GM18511 (cell line): ENCODE data around the gene ANKRD28.
"Not testable (repeated sequence)": the region's sequence is repeated elsewhere in the genome, so short reads cannot be mapped to it uniquely, and the experiment has no call there.

ENCODE experiments used
- ATAC-seq: cut with Tn5 transposase; IDR thresholded peaks from one replicate; pipeline ENCODE4 v1.9.1; 2021; ENCODE audit warnings: mild to moderate bottlenecking, moderate library complexity; ENCODE audit not compliant: unreplicated experiment

Gene ANKRD28

GRCh38 chr3:15638891-15639262 lies 158.9 kb downstream of the ANKRD28 start:
- peak; percentile 34 for ATAC-seq

- ATAC-seq: no peak
Measured at GRCh38 chr3:15638193-15638890, 159.4 kb downstream of the ANKRD28 start.

DNA sequence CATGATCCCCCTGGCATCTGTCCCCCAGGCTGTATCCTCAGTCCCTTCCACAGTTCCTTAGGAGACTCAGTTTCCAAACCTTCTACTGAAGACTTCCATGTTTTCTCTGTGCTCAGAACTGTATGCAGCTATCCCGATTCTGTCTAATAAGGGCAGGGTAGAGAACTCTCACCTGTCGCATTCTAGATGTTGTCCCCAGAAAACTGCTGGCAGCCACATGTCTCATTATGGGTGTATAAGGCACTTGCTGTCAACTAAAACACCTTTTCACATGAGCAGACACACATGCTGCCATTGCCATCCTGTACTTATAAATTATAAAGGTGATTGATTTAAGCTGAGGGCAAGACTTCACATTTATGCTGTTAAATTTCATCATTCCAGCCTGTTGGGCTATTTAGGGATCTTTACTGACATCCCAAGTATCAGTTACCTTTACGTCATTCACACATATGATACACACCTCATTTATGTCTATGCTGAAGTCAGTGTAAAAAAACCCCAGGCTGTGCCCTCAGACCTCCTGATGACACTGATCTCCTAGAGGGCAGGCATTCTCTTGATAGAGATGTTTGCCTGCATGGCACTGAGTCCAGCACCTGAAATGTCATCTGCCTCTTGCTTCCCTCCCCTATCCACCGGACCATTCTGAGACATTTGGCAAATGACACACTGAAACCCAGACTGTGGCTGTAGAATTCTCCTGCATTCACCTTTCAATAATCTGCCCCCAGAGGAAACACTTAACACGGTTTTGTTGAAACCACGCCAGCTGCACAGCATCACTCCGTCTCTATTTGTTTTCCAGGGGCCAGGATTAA lies 160.4 kb downstream of the ANKRD28 start:
- ATAC-seq: peak; percentile 38

DNA sequence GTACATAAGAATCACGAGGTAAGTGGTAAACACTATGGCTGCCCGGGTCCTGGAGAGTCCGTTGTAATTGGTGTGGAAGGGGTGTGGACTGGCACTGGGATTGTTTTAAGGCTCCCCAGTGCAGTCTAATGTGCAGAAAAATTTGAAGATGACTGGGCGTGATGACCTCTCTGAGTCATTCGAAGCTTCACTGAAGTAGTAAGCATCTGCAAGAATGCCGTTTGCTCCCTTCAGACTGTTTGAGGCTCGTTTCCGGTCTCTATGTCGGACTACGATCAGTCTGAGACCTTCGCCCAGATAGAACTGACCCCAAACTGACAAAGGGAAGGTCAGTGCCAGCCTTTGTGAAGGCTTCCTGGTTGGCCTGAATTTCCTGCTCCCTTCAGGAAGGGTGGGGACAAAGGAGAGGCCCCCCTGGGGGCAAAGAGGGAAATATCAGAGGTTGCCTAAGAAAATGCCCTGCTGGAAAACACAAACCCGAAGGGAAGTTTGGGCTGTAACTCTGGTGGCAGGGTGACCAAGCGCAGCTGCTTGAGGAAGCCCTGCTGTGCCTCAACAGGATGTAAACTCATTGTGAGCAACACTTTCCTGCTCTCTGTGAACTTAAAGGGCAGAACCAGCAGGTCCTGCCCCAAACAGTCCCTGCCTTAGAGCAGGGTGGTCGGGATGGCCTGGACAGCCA lies 161.6 kb downstream of the ANKRD28 start:
- peak; percentile 70 for ATAC-seq

DNA sequence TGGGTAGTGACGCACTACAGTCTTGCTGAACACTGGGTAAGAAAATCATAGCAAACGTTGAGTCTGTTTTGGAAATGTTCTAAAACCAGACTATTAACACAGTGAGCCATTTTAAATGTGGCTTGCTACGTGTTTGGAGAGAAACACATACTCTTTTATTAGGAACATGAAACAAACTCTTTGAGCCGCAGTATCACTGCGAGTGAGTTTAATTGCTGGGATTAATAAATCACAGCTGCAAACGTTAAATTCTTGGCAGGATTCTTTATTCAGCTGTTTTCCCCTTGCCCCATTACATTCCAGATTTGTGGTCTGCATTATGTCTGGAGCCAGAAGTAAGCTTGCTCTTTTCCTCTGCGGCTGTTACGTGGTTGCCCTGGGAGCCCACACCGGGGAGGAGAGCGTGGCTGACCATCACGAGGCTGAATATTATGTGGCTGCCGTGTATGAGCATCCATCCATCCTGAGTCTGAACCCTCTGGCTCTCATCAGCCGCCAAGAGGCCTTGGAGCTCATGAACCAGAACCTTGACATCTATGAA lies 162.6 kb downstream of the ANKRD28 start:
- no peak for ATAC-seq

GRCh38 chr3:15634671-15635070 lies 163.1 kb downstream of the ANKRD28 start:
- no peak for ATAC-seq

DNA sequence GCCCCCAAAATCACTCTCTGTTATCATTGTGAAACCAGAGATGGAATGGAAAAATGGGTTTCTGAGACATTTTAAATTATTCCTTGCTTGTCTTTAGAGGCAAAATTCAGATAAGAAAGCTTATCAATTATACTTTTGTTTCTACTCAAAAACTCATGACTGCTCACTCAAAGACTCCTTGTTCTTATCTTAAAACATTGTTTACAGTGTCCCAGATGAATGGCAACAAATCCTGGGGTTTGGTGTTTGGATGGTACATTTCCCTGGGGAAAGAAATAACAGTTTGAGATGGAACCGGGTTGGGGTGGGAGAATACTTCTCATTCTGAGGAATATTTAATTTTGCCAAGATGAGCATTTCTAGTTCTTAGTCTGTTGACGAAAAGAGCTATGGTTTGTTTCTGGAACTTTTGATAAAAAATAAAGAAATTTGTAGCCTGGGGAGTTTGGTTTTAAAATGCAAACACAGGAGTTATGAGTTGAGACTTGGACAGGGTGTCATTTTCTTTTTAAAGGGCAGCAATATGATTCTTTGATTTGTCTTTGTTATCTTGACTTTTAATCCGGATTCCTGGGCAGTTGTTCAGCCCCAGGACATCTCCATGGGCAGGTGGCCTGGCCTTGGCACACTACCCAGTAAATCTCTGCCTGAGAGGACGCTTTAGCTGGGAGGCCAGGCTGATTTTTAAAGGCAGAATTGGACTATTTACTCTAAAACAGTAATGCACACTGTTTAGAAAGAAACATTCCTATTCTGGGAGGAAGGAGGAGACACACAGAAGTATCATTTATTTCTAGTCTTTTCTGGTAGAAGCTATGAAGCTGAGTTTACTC lies 163.8 kb downstream of the ANKRD28 start:
- no peak for ATAC-seq

- ATAC-seq: no peak
Measured at GRCh38 chr3:15633159-15633558, 164.6 kb downstream of the ANKRD28 start.

DNA sequence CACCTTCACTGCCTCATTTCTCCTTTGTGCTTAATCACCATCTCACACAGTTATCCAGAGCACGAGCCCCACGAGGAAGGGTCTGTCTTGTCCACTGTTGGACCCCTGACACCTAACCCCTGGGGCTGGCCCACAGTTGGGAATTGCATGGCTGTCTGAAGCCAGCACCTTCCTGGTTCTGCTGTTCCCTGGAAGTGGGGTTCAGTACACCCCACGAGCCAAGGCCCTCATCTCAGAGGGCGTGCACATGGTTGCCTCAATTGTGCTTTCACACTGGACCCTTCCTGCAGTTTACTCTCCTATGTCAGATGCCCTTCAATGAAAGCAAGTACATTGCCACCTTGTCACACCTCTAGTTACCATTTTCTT lies 165.6 kb downstream of the ANKRD28 start:
- no peak for ATAC-seq

DNA sequence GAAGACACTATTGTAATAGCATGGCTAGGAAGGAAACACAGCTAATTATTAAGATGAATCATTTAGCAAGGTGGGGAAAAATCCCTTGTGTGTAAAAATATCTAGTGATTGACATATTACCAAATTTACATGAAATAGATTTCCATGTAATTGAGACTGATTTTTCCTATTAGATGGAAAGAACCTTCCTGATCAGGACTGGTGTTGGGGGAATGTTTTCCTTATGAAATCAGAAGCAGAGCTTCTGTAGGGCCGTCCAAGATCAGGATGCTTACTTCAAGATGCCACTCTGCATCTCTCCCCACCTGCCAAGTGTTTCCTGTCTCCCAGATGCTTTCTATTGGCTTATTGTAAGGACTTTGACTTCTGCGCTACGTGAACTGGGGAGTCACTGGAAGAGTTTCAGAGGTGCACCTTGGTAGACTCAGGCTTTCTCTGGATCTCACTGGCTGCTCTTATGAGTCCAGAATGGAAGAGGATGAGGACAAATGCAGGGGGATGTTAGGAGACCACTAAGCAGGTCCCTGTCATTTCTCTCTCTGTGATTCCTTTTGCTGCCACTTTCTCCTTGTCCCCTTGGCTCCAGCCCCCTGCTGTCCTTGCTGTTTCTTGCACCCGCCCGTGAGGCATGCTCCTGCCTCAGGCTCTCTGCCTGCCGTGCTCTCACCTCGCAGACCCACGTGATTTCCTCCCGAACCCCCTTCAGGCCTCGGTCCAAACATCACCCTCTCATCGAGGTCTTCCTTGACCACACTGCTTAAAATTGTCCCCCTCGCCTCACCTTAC lies 166.2 kb downstream of the ANKRD28 start:
- ATAC-seq: no peak

DNA sequence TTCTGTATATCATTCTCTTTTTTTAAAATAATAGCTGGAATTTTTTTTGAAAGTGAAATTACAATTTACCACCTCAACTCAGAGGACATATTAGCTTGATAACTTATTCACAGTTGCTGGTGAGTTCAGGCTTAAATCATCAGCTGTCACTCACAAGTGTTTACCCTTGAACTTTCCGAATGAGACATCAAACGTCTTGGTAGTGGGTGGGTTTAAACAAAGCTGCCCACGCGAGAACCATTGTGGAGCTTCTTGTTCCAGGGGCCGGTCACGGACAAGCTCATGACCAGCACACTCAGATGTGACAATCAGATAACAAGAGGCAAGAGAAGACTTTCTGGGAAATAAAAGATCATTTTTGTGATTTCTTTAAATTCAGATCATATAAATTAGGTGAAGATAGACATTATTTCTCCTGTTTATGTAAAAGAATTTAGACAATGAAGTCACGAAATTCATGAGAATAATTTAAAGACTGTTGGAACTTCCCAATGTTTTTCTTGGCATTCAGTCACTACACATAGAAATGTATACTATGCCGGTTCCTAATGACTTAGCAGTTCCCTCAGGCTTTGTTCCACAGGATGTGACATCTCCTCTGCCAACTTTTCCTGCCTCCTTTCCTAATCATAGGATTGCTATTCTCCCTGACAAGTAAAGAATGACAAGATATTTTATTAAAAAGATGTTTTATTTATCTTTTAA lies 167.0 kb downstream of the ANKRD28 start:
- ATAC-seq: peak; percentile 64

DNA sequence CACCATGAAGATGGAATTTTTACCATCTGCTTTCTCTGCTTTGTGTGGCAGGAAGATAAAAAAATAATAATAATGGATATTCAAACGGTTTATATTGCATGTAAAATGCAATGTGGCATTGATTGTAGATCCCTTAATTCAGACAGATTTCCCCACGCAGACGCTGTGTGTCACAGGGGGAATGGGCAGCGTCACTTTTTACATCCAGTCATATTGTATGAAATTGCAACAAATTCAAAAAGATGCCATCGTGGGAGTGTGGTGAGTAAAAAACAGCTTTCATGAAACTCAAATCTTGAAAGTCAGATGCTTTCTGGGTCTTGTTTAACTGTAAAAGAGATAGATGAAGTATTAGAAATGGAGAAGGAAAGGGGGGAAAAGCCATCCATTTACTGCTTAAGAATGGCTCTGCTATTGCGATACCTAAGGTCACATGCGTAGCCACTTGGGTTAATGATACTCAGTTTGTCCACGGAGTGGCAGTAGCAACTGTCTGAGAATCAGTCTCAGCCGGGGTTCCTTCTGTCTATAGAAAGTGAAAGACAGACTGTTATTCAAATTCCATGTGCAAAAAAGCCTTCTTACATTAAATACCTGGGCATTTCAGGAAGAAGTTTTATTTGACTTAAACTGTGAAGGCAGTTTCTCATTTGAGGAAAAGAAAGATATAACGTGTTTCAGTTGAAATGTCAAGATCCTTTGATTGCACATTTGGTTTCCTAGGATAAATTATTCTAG lies 167.8 kb downstream of the ANKRD28 start:
- peak; percentile 97 for ATAC-seq

DNA sequence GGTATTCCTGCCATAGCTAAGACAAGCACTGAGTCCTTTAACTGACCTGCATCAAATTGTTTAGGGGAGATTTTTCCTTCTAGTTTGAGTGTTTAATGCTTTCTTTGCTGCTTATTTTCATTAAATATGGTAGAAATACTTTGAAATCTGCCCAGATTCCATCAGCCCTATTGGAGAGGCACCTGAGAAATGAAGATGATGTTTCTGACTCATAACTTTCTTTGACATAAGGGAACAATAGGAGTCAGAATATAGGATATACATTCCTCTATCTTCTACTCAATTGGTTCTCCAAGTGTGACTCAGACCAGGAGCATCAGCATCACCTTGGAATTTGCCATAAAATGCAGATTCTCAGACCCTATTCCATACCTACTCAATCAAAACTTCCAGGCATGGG lies 168.8 kb downstream of the ANKRD28 start:
- no peak for ATAC-seq

- ATAC-seq: no peak
Measured at GRCh38 chr3:15623535-15624440, 174.0 kb downstream of the ANKRD28 start.

GRCh38 chr3:15619659-15620464 lies 177.9 kb downstream of the ANKRD28 start:
- not testable (repeated sequence) for ATAC-seq
